Measurements from ENCODE around the gene ZNF668. TPM values are rescaled to one million over a fixed set of nuclear protein-coding genes. Genes with fewer than 3 reads are reported as not detected.

The ZNF668 gene
- total and polyA plus RNA-seq, 2 of the 8 experiments (the other 6 are each of a cell fraction or from before 2014, with no cell fraction given) = 14.0 to 14.3 TPM

GRCh38 chr16:31043352-31043751 is 30.7 kb downstream of the ZNF668 start (continued):
- no peak for TF ChIP-seq CTCF (IDR thresholded peaks at IDR 0.05; ENCODE audit: control extremely low read depth in 1 of 3, insufficient read depth in 1 of 3, low read depth in 1 of 3, low read length in 3 of 3)
- no peak for TF ChIP-seq POU5F1 (IDR thresholded peaks at IDR 0.05; ENCODE audit: low read depth, low read length)
- TF ChIP-seq E2F6 (IDR thresholded peaks at IDR 0.05) = no peak
- no peak for TF ChIP-seq JUND (IDR thresholded peaks at IDR 0.05; ENCODE audit: low read length)
- no peak for TF ChIP-seq FOSL1 (IDR thresholded peaks at IDR 0.05; ENCODE audit: insufficient read depth, low read depth, low read length)
- TF ChIP-seq RNF2 (IDR thresholded peaks at IDR 0.05; ENCODE audit: borderline replicate concordance, low read depth, low read length, missing control alignments, poor library complexity, severe bottlenecking) = no peak
